Renal cortical epithelial cell (primary cell): ENCODE results near the gene NCBP1. TPM values are rescaled to one million over a fixed set of nuclear protein-coding genes. Genes with fewer than 3 reads are reported as not detected.
A peak's percentile ranks its signal among the peaks of the same experiment; 100 is the strongest.

Source experiments
- DNase-seq: peaks from one replicate; pipeline ENCODE4 v3.0.0-alpha.2; 2011; ENCODE audit warnings: low read depth
- total RNA-seq: library from RNA; depleted of rRNA; stranded (reverse); fragments of >200 nt; gene quantifications from 2 replicates; pipeline ENCODE4 v1.2.3, GENCODE V29; 2014

Gene NCBP1
- total RNA-seq, 1 donor from 2014 or later: 54.4 TPM

GRCh38 chr9:97714435-97714834 is 80.8 kb downstream of the NCBP1 start:
- DNase-seq: peak; percentile 94

- DNase-seq: no peak
Measured at GRCh38 chr9:97717866-97718265, 84.2 kb downstream of the NCBP1 start.

GRCh38 chr9:97721396-97721795 is 87.8 kb downstream of the NCBP1 start:
- DNase-seq: no peak

- DNase-seq: no peak
Measured at GRCh38 chr9:97722331-97722730, 88.7 kb downstream of the NCBP1 start.

Other genes with a start within 250 kb of the NCBP1 start
- 17.1 and 17.2 TPM in 2 replicates for gene TDRD7, start 221.7 kb upstream of the NCBP1 start, total RNA-seq
- gene TMOD1, start 132.2 kb upstream of the NCBP1 start, total RNA-seq: 1.6 and 6.5 TPM in 2 replicates
- gene TSTD2, start 453 bp upstream of the NCBP1 start, total RNA-seq: 13.5 and 31.4 TPM in 2 replicates
- 7.5 and 9.7 TPM in 2 replicates for gene XPA, start 63.5 kb downstream of the NCBP1 start, total RNA-seq
- gene FOXE1, start 219.4 kb downstream of the NCBP1 start, total RNA-seq: 19.6 and 57.1 TPM in 2 replicates